ENCODE data around the gene TBC1D5.

The TBC1D5 gene

GRCh38 chr3:17217588-17217987 lies 524.8 kb downstream of the TBC1D5 start:
- DNase-seq (ENCODE audit: low read depth): no peak

GRCh38 chr3:17213102-17213501 lies 529.3 kb downstream of the TBC1D5 start:
- no peak for DNase-seq (ENCODE audit: low read depth)

- no peak for DNase-seq (ENCODE audit: low read depth)
Measured at GRCh38 chr3:17207979-17208378, 534.5 kb downstream of the TBC1D5 start.

- DNase-seq (ENCODE audit: low read depth): no peak
Measured at GRCh38 chr3:17207019-17207418, 535.4 kb downstream of the TBC1D5 start.

GRCh38 chr3:17204049-17204650 lies 538.3 kb downstream of the TBC1D5 start:
- no peak for DNase-seq (ENCODE audit: low read depth)

- no peak for DNase-seq (ENCODE audit: low read depth)
Measured at GRCh38 chr3:17201538-17201937, 540.9 kb downstream of the TBC1D5 start.

GRCh38 chr3:17195856-17196604 lies 546.4 kb downstream of the TBC1D5 start:
- DNase-seq (ENCODE audit: low read depth): no peak

- DNase-seq (ENCODE audit: low read depth): no peak
Measured at GRCh38 chr3:17195192-17195611, 547.2 kb downstream of the TBC1D5 start.

- no peak for DNase-seq (ENCODE audit: low read depth)
Measured at GRCh38 chr3:17194116-17194515, 548.3 kb downstream of the TBC1D5 start.

- no peak for DNase-seq (ENCODE audit: low read depth)
Measured at GRCh38 chr3:17192995-17193394, 549.4 kb downstream of the TBC1D5 start.

GRCh38 chr3:17190353-17191078 lies 551.9 kb downstream of the TBC1D5 start:
- no peak for DNase-seq (ENCODE audit: low read depth)

- no peak for DNase-seq (ENCODE audit: low read depth)
Measured at GRCh38 chr3:17188378-17188777, 554.1 kb downstream of the TBC1D5 start.

GRCh38 chr3:17187589-17188184 lies 554.7 kb downstream of the TBC1D5 start:
- no peak for DNase-seq (ENCODE audit: low read depth)

GRCh38 chr3:17183951-17184550 lies 558.4 kb downstream of the TBC1D5 start:
- no peak for DNase-seq (ENCODE audit: low read depth)

- DNase-seq (ENCODE audit: low read depth): no peak
Measured at GRCh38 chr3:17182166-17182565, 560.3 kb downstream of the TBC1D5 start.

GRCh38 chr3:17181413-17181907 lies 561.0 kb downstream of the TBC1D5 start:
- DNase-seq (ENCODE audit: low read depth): no peak

- no peak for DNase-seq (ENCODE audit: low read depth)
Measured at GRCh38 chr3:17179381-17180205, 562.8 kb downstream of the TBC1D5 start.

GRCh38 chr3:17176757-17177156 lies 565.7 kb downstream of the TBC1D5 start:
- DNase-seq (ENCODE audit: low read depth): no peak

- no peak for DNase-seq (ENCODE audit: low read depth)
Measured at GRCh38 chr3:17175187-17175807, 567.1 kb downstream of the TBC1D5 start.

GRCh38 chr3:17166369-17166768 lies 576.1 kb downstream of the TBC1D5 start:
- DNase-seq (ENCODE audit: low read depth): no peak

GRCh38 chr3:17162116-17162515 lies 580.3 kb downstream of the TBC1D5 start:
- DNase-seq (ENCODE audit: low read depth): no peak

Measured in T-helper 22 cell (primary cell).